ENCODE results near the gene WNT9B.
"Not testable (repeated sequence)": the region's sequence is repeated elsewhere in the genome, so short reads cannot be mapped to it uniquely, and the experiment has no call there.

The WNT9B gene

GRCh38 chr17:46822388-46822921, 28.9 kb upstream of the WNT9B start:
- no peak for DNase-seq

DNA sequence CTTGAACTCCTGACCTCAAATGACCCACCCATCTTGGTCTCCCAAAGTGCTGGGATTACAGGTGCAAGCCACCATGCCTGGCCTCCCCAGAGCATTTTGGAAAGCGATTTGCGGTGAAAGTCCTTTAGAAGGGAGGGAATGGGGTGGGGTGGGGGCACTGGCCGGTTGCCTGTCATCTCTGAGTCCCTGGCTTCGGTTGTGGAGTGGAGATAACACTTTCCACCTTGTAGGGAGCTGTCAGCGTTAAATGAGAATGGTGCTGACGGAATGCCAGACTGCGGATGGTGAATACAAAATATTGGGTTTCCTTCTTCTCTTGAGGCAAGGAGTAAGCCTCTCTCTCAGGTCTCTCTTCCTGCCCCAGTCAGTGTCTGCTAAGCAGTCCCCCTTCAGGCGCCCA, 27.7 kb upstream of the WNT9B start:
- no peak for DNase-seq

GRCh38 chr17:46826116-46826515, 25.3 kb upstream of the WNT9B start:
- no peak for DNase-seq

DNA sequence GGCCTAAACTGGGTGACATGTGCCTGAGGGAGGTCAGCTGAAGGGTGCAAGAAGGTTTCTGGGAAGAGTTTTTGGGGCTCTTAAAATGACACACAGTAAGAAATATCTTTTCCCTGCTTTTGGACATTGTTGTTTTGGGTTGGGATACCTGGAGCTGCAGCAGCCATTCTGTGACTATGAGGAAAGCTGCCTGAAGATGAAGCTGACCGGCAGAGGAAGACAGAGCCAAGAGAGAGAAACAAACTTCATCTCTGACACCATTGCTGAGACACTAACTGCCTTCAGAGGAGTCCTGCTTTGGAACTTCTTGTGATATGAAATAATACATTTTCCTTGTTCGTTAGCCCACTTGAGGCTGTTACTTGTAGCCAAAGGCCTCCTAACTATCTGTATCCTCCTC, 24.1 kb upstream of the WNT9B start:
- DNase-seq, result no peak

- no peak for DNase-seq
Measured at GRCh38 chr17:46831573-46832330, 19.6 kb upstream of the WNT9B start.

GRCh38 chr17:46832331-46832821, 19.0 kb upstream of the WNT9B start:
- DNase-seq, result no peak

GRCh38 chr17:46832945-46833839, 18.2 kb upstream of the WNT9B start:
- no peak for DNase-seq

GRCh38 chr17:46833840-46834208, 17.6 kb upstream of the WNT9B start:
- no peak for DNase-seq

DNA sequence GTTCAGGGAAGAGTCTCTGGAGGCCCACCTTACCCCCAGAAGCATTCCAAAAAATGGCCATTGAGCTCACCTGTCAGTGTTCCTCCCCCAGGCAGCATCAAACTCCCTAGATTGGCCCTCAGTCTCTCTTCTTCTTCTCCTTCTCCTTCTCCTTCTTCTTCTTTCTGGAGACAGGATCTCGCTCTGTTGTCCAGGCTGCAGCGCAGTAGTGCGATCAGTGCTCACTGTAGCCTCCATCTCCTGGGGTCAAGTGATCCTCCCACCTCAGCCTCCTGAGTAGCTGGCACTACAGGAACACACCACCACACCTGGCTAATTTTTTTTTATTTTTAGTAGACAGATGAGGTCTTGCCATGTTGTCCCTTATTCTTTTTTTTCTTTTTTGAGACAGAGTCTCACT, 16.5 kb upstream of the WNT9B start:
- no peak for DNase-seq

DNA sequence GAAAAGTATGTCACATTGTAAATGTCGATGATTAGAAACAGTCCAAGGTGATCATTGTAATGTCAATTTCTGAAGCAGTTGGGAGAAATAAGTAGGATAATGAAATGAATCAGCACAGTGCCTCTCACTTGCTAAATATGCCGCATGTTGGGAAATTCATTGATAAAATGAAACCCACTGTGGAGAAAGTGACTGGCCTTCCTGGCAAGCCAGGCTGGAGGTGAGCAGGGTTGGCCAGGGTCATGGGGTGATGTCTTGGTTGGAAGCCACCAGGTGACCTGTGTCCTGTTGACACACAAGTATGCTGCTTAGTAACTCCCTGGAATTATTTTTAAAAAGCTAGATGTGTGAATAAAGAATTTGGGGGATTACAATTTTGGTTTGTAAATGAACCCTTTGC, 14.9 kb upstream of the WNT9B start:
- DNase-seq, result no peak

- DNase-seq, result no peak
Measured at GRCh38 chr17:46837521-46837920, 13.9 kb upstream of the WNT9B start.

- no peak for DNase-seq
Measured at GRCh38 chr17:46839211-46839610, 12.2 kb upstream of the WNT9B start.

DNA sequence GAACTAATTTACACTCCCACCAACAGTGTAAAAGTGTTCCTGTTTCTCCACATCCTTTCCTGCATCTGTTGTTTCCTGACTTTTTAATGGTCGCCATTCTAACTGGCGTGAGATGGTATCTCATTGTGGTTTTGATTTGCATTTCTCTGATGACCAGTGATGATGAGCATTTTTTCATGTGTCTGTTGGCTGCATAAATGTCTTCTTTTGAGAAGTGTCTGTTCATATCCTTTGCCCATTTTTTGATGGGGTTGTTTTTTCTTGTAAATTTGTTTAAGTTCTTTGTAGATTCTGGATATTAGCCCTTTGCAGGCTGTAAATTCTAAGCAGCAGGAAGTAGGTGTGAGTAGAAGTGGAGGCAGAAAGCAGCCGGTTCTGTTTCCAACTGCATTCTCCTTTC, 10.8 kb upstream of the WNT9B start:
- DNase-seq, result not testable (repeated sequence)

GRCh38 chr17:46841561-46842379, 9.6 kb upstream of the WNT9B start:
- DNase-seq, result peak; percentile 6

DNA sequence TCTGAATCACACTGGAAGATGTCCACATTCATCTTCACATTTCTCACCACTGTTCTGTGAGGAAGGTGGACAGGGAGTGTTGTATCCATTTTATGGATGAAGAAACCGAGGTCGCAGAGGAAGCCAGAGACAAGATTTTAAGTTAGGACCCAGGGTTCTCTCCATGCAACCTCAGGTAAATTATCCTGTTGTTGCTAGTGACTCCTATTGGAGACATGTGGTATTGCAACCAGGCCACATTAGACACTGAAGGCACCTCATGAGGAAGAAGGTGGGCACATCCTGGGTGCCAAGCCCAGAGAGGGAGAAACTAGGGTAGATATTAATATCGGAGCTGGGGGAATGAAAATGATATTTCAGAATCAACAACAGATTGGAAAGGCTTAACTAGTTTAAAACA, 8.5 kb upstream of the WNT9B start:
- peak; percentile 11 for DNase-seq

GRCh38 chr17:46847204-46848191, 3.9 kb upstream of the WNT9B start:
- DNase-seq, result no peak

GRCh38 chr17:46848534-46848933, 2.8 kb upstream of the WNT9B start:
- no peak for DNase-seq

DNA sequence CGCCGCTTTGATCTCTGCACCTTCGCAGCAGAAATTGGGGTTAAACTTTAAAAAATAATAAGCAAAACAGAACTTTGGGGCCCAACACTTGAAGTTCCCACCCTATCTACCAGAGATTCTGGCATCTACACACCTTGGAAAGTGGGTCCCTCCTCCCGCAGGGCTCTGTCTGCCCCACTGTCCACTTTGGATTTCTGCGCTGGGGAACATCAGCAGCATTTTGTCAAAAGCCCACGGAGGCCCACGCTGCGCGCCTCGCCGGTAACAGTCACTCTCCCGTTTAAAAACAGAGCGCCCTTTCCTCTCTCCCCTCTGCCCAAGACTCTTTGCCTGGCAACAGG, 725 bp upstream of the WNT9B start:
- no peak for DNase-seq

DNA sequence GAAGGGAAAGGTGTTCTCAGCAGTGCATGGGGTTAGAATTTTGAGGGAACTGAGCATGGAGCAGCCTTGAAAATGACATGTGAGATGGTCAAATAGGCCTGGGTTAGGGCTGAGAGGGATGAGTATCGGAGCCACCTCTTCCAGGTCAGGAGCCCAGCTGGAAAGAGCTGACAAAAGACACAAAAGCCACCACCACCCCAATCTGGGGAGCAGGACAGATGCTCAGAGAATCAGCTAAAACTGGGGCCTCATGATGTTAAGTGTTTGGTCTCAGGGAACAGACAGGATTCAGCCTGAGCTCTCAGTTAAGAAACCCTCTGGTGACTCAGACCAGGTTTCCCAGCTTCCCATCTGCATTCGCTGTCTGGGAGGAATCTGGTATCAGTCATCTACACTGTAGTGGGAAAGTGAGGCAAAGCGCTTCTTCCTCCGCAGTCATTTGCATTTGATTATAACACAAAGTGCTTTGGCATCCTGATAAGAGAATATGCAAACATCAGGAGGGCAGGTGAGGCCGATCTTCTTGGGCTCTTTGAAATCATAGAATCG, 2.6 kb downstream of the WNT9B start:
- DNase-seq, result no peak

DNA sequence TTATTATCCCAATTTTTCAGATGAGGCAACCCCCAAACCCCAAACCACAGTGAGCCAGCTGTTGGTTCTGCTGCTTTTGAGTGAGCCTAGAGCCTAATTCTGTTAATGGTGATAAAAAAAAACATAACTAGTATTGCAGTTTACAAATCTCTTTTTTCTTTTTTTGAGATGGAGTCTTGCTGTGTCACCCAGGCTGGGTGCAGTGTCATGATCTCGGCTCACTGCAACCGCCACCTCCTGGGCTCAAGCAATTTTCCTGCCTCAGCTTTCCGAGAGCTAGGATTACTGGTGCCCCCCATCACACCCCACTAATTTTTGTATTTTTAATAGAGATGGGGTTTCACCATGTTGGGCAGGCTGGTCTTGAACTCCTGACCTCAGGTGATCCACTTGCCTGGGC, 3.1 kb downstream of the WNT9B start:
- DNase-seq, result no peak

- no peak for DNase-seq
Measured at GRCh38 chr17:46854948-46855347, 3.6 kb downstream of the WNT9B start.

DNA sequence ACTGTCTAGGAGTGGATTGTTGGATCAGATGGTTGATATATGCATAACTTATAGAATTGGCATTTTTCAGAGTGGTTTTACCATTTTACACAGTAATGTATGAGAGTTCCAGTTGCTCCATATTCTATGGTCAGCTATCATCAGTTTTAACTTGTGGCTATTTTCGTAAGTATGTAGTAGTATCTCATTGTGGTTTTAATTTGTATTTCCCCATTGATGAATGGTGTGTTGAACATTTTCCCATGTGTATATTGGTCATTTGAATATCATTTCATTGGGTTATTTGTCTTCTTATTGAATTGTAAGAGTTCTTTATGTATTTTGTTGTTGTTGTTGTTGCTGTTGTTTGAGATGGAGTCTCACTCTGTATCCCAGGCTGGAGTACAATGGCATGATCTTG, 6.2 kb downstream of the WNT9B start:
- DNase-seq, result no peak
